ENCODE measurements around the gene SLC6A19.

DNA sequence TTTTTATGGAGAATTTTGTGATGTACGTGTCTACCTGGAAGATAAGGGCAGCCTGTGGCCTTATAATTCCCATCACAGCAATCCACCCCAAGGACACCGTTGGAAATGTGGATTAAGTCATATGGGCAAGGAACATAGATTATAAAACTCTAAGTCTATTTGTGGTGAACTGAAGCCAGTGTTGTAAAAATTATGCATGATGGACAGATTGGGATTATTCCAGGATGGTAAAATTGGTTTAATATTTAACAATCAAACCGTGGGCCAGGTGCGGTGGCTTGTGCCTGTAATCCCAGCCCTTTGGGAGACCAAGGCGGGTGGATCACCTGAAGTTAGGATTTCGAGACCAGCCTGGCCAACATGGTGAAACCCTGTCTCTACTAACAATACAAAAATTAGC lies 12.9 kb upstream of the SLC6A19 start:
- no peak for TF ChIP-seq POLR2A (IDR thresholded peaks at IDR 0.05)
- TF ChIP-seq, protein P1, sequence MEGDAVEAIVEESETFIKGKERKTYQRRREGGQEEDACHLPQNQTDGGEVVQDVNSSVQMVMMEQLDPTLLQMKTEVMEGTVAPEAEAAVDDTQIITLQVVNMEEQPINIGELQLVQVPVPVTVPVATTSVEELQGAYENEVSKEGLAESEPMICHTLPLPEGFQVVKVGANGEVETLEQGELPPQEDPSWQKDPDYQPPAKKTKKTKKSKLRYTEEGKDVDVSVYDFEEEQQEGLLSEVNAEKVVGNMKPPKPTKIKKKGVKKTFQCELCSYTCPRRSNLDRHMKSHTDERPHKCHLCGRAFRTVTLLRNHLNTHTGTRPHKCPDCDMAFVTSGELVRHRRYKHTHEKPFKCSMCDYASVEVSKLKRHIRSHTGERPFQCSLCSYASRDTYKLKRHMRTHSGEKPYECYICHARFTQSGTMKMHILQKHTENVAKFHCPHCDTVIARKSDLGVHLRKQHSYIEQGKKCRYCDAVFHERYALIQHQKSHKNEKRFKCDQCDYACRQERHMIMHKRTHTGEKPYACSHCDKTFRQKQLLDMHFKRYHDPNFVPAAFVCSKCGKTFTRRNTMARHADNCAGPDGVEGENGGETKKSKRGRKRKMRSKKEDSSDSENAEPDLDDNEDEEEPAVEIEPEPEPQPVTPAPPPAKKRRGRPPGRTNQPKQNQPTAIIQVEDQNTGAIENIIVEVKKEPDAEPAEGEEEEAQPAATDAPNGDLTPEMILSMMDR (IDR thresholded peaks at IDR 0.05) = no peak

All from adrenal gland (tissue), 5 donors.